ENCODE measurements around the gene NFE2L1. TPM values are rescaled to one million over a fixed set of nuclear protein-coding genes. Genes with fewer than 3 reads are reported as not detected.
"Not testable (repeated sequence)": the region's sequence is repeated elsewhere in the genome, so short reads cannot be mapped to it uniquely, and the experiment has no call there.

Gene NFE2L1
- 10 to 100 TPM; 38.6 to 53.4 (median 47.5) TPM for total RNA-seq
- 20.1 TPM for total RNA-seq (2013)

- H3K27me3 Mint-ChIP-seq (ENCODE audit: low read depth in 2 of 2) = no peaks in the 10 kb centered on the region
- intact Hi-C loops (cut with micrococcal nuclease) = loop anchor here (1.0 to 10.0 kb wide), 7 partner anchors 11 to 394 kb away; partner anchors contain the start of genes CBX1, CDK5RAP3, COPZ2 and LRRC46
- H3K9me3 Mint-ChIP-seq = no peaks in the 10 kb centered on the region
- H3K36me3 Mint-ChIP-seq = no peaks in the 10 kb centered on the region
- H3K27ac Mint-ChIP-seq = peak within 1 kb of the TSS; percentile 96 to 97
- Histone ChIP-seq H3K27ac (ENCODE audit: low read length) (peak within 1 kb of the TSS; percentile 88), H3K4me1 (ENCODE audit: control insufficient read depth, insufficient read depth, low read length) (peaks cover 32% of the 10 kb centered on the region), H3K4me3 (ENCODE audit: low read length) (peak within 1 kb of the TSS; percentile 69), H3K36me3 (ENCODE audit: control insufficient read depth, insufficient read depth, low read length) (peaks cover 22% of the 10 kb centered on the region), H3K9me3 (ENCODE audit: control insufficient read depth, insufficient read depth, low read length) (no peaks in the 10 kb centered on the region), H3K27me3 (ENCODE audit: control insufficient read depth, insufficient read depth, low read length) (no peaks in the 10 kb centered on the region)
- H3K4me1 Mint-ChIP-seq = peaks cover 55 to 64% of the 10 kb centered on the region in 2 donors
- under 1% methylated on average over 47 of the region's 47 CpGs for whole genome bisulfite sequencing (ENCODE audit: insufficient coverage)
- TF ChIP-seq CTCF (IDR thresholded peaks at IDR 0.05) = no peak
- ATAC-seq (peak; percentile 93 to 99 (median 95)), DNase-seq (peak; percentile 97 to 99)
- H3K4me3 Mint-ChIP-seq = peak within 1 kb of the TSS; percentile 98
Observed at GRCh38 chr17:48047741-48048383, at the start of gene NFE2L1. NFE2L1 (plus strand) TSS chr17:48048359; CDS start chr17:48051119, 2,760 bp downstream.

DNA sequence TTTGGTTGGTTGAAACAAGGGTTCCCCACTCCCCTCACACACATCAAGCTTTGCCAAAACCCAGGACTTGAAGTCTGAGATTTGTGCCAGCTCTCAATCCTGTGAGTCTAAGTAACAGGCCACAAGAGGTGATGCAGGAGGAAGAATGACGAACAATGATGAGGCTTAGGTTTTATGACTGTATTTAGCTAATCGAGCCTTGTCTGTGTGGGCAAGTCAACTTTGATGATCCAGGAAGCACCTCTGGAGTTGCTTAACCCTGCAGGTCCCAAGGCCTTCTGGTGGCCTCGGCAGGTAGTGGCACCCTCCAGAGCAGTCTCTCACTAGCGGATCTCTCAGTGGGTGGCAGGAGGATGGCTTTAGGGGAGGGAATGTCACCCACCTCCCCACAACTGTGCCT lies 48.6 kb upstream of the NFE2L1 start:
- intact Hi-C loops (cut with micrococcal nuclease) = no loop called here
- Mint-ChIP-seq H3K4me3 (no peak overlapping the region), H3K4me1 (no peaks in the 10 kb centered on the region), H3K36me3 (no peaks in the 10 kb centered on the region), H3K27ac (no peak overlapping the region), H3K27me3 (ENCODE audit: low read depth in 2 of 2) (peaks cover 6 to 10% of the 10 kb centered on the region in 2 donors), H3K9me3 (no peaks in the 10 kb centered on the region)
- no peaks in the 10 kb centered on the region for H3K27me3 ChIP-seq (ENCODE audit: control insufficient read depth, insufficient read depth, low read length)
- no peaks in the 10 kb centered on the region for H3K36me3 ChIP-seq (ENCODE audit: control insufficient read depth, insufficient read depth, low read length)
- H3K27ac ChIP-seq (ENCODE audit: low read length) = no peak overlapping the region
- no peak overlapping the region for H3K4me3 ChIP-seq (ENCODE audit: low read length)
- no peak for ATAC-seq
- no peak for TF ChIP-seq CTCF (IDR thresholded peaks at IDR 0.05)
- H3K4me1 ChIP-seq (ENCODE audit: control insufficient read depth, insufficient read depth, low read length) = peaks cover 3% of the 10 kb centered on the region
- DNase-seq = peak in 1 of 2 donors; percentile 25
- WGBS (ENCODE audit: insufficient coverage) = 61% methylated on average over 4 of the region's 4 CpGs
- H3K9me3 ChIP-seq (ENCODE audit: control insufficient read depth, insufficient read depth, low read length) = no peaks in the 10 kb centered on the region

GRCh38 chr17:48001197-48001596 lies 47.0 kb upstream of the NFE2L1 start:
- Mint-ChIP-seq H3K9me3 (no peaks in the 10 kb centered on the region), H3K27me3 (ENCODE audit: low read depth in 2 of 2) (peaks cover 8 to 14% of the 10 kb centered on the region in 2 donors), H3K4me1 (no peaks in the 10 kb centered on the region), H3K36me3 (no peaks in the 10 kb centered on the region), H3K27ac (no peak overlapping the region), H3K4me3 (no peak overlapping the region)
- no peak overlapping the region for H3K27ac ChIP-seq (ENCODE audit: low read length)
- H3K4me3 ChIP-seq (ENCODE audit: low read length) = no peak overlapping the region
- no peak for TF ChIP-seq CTCF (IDR thresholded peaks at IDR 0.05)
- H3K4me1 ChIP-seq (ENCODE audit: control insufficient read depth, insufficient read depth, low read length) = peaks cover 3% of the 10 kb centered on the region
- intact Hi-C loops (cut with micrococcal nuclease) = no loop called here
- H3K27me3 ChIP-seq (ENCODE audit: control insufficient read depth, insufficient read depth, low read length) = peaks cover 2% of the 10 kb centered on the region
- no peaks in the 10 kb centered on the region for H3K9me3 ChIP-seq (ENCODE audit: control insufficient read depth, insufficient read depth, low read length)
- no peaks in the 10 kb centered on the region for H3K36me3 ChIP-seq (ENCODE audit: control insufficient read depth, insufficient read depth, low read length)
- DNase-seq (no peak), ATAC-seq (no peak)
- WGBS (ENCODE audit: insufficient coverage) = no CpG with 5 or more reads among the region's 1 CpG

- H3K9me3 ChIP-seq (ENCODE audit: control insufficient read depth, insufficient read depth, low read length); H3K27ac Mint-ChIP-seq; H3K4me3 ChIP-seq (ENCODE audit: low read length); H3K4me1 ChIP-seq (ENCODE audit: control insufficient read depth, insufficient read depth, low read length); intact Hi-C loops (cut with micrococcal nuclease); H3K36me3 ChIP-seq (ENCODE audit: control insufficient read depth, insufficient read depth, low read length); ATAC-seq; H3K36me3 Mint-ChIP-seq; H3K27me3 ChIP-seq (ENCODE audit: control insufficient read depth, insufficient read depth, low read length); H3K4me3 Mint-ChIP-seq; H3K9me3 Mint-ChIP-seq; H3K4me1 Mint-ChIP-seq; DNase-seq; H3K27ac ChIP-seq (ENCODE audit: low read length): not testable (repeated sequence)
- H3K27me3 Mint-ChIP-seq (ENCODE audit: low read depth in 2 of 2) = peaks cover 8 to 14% of the 10 kb centered on the region in 2 donors
- 96% methylated on average over 3 of the region's 5 CpGs for WGBS (ENCODE audit: insufficient coverage)
Observed at GRCh38 chr17:48001657-48002056, 46.5 kb upstream of the NFE2L1 start.
